WI38 (cell line): ENCODE results near the gene LRBA.
A peak's percentile ranks its signal among the peaks of the same experiment; 100 is the strongest.
"Not testable (repeated sequence)": the region's sequence is repeated elsewhere in the genome, so short reads cannot be mapped to it uniquely, and the experiment has no call there.

Experiments used
- H3K4me3 ChIP-seq: 2 replicates; pipeline ENCODE4 v1.5.1; 2011; ENCODE audit warnings: low read depth, mild to moderate bottlenecking, control low read depth, low read length
- TF ChIP-seq, protein P1 (sequence below): IDR thresholded peaks from 2 replicates; pipeline ENCODE4 v1.5.1; 2012; ENCODE audit warnings: low read depth, mild to moderate bottlenecking, control low read depth, low read length

Gene LRBA

DNA sequence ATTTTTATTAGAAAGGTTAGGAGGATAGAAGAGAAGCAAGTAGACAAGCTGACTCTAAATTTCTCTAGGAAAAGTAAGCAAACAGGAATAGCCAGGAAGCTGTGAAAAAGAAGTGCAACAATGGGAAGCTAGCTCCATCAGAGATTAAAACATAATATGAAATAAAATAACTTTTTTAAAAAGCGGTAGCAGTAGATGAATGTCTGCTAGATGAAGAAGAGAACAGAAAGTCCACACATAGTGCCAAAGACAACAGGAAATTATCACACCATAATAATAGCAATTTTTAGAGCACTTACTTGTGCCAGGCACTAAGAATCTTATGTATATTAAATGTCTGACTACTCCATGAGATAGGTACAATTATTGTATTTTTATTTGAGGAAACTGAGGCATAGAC is 53.5 kb downstream of the LRBA start:
- TF ChIP-seq, protein P1, sequence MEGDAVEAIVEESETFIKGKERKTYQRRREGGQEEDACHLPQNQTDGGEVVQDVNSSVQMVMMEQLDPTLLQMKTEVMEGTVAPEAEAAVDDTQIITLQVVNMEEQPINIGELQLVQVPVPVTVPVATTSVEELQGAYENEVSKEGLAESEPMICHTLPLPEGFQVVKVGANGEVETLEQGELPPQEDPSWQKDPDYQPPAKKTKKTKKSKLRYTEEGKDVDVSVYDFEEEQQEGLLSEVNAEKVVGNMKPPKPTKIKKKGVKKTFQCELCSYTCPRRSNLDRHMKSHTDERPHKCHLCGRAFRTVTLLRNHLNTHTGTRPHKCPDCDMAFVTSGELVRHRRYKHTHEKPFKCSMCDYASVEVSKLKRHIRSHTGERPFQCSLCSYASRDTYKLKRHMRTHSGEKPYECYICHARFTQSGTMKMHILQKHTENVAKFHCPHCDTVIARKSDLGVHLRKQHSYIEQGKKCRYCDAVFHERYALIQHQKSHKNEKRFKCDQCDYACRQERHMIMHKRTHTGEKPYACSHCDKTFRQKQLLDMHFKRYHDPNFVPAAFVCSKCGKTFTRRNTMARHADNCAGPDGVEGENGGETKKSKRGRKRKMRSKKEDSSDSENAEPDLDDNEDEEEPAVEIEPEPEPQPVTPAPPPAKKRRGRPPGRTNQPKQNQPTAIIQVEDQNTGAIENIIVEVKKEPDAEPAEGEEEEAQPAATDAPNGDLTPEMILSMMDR = no peak
- no peak overlapping the region for H3K4me3 ChIP-seq

DNA sequence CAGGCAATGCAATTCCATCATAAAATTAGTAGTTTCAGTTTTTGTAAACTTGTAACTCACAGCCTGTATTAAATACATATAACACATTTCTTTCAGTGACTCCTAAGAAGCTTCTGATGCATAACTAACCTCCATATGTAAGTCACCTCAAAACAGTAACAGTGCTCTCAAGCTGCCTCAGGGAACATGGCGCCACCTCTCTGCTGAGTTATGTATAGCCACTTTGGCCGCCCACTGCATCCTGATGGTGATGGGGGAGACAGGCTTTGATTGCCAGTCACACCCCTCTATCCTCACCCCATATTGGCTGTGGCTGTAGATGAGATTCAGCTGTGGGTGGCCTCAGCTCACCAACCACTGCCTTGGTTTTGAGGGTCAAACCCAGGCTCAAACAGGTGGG is 54.3 kb downstream of the LRBA start:
- TF ChIP-seq, protein P1 = peak; percentile 67
- H3K4me3 ChIP-seq = no peak overlapping the region

DNA sequence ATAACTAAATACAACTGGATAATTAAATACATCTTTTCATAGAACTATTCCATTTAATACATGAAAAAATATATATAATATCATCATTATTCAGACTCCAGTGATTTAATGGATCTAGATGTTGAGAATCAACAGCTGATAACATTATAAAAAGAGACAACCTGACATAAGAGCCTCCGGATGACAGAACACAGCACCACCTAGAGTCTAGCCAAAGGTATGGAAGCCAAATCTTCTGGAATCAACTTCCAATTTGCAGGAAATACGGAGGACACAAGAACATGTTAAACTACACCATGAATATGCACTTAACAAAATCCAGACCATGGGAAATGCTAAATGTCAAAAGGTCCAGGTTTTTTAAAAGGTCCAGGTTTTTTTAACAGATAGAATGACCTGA is 55.0 kb downstream of the LRBA start:
- TF ChIP-seq, protein P1 = peak; percentile 44; the same call in 1 of the 2 replicates
- no peak overlapping the region for H3K4me3 ChIP-seq

DNA sequence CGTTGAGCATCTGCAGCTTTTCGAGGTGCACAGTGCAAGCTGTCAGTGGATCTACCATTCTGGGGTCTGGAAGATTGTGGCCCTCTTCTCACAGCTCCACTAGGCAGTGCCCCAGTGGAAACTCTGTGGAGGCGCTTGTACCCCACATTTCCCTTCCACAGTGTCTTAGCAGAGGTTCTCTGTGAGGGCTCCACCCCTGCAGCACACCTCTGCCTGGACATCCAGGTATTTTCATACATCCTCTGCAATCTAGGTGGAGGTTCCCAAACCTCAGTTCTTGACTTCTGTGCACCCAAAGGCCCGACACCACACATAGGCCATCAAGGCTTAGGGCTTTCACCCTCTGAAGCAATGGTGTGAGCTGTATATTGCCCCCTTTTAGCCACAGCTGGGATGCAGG is 57.1 kb downstream of the LRBA start:
- H3K4me3 ChIP-seq = not testable (repeated sequence)

DNA sequence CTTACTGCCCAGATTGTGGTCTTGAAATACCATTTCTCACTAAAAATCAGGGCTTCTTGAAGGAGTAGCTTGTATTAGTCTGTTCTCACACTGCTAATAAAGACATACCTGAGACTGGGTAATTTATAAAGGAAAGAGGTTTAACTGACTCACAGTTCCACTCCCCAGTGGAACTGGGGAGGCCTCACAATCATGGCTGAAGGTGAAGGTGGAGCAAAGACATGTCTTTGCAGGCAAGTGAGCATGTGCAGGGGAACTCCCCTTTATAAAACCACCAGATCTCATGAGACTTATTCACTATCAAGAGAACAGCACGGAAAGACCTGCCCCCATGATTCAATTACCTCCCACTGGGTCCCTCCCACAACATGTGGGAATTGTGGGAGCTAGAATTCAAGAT is 58.0 kb downstream of the LRBA start:
- not testable (repeated sequence) for H3K4me3 ChIP-seq

DNA sequence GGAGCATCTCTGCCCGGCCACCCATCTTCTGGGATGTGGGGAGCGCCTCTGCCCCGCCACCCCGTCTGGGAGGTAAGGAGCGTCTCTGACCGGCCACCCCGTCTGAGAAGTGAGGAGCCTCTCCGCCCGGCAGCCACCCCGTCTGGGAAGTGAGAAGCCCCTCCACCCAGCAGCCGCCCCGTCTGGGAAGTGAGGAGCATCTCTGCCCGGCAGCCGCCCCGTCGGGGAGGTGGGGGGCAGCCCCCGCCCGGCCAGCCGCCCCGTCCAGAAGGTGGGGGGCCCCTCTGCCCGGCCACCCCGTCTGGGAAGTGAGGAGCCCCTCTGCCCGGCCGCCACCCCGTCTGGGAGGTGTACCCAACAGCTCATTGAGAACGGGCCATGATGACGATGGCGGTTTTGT is 61.2 kb downstream of the LRBA start:
- H3K4me3 ChIP-seq = not testable (repeated sequence)

DNA sequence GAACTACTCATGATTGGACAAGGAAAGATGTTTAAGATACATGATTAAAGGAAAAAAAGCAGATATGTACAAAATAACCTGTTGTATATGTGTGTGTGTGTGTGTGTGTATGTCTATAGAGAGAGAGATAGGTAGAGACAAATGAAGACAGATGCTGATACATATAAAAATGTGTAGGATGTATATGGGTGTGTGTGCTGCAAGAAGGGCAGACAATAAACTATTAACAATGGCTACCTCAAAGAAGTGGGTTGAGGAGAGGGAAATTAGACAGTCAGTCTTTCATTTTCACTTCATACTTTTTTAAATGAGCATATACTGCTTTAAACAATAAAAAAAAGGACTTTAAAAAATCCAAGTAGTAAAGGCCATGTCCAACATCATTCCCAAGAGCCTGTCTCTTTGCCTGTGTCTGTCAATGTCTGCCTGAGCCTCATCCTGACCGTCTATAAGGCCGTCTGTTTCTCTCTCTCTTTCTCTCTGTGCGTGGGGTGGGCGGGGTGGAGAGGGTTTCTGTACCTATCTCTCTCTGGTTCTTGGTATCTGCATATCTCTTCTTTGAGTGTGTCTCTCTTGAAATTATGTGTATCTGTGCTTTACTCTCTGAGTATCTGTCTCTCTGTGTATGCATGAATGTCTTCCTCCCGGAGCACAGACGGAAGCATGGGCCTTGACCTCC is 62.8 kb downstream of the LRBA start:
- no peak overlapping the region for H3K4me3 ChIP-seq
- TF ChIP-seq, protein P1 = no peak

DNA sequence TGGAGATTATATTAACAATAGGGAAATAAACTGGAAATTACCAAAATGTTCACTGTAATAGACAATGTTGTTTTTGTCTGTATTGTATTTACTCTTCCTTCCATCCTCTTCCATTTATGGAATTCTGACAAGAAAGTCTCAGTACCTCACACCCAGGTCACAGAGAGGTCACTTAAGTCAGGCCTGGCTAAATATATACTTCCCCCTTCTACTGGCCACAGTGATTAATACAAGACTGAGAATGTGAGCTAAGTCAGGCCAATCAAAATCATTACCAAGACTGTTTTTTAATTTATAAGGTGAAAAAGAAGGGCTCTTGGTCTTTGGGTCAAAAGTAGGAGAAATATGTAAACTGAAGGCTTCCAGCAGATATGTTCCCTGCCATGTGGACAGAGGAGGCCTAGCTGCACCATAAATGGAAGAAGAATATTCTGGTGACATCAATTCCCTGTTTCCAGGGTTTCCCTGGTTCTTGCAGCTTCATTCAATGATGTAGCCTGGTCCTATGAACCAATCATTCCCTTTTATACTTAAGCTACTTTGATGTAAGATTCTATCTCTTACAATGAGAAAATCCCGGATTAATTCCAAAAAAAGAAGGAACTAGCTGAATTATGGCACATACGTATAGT is 64.3 kb downstream of the LRBA start:
- TF ChIP-seq, protein P1 = no peak

DNA sequence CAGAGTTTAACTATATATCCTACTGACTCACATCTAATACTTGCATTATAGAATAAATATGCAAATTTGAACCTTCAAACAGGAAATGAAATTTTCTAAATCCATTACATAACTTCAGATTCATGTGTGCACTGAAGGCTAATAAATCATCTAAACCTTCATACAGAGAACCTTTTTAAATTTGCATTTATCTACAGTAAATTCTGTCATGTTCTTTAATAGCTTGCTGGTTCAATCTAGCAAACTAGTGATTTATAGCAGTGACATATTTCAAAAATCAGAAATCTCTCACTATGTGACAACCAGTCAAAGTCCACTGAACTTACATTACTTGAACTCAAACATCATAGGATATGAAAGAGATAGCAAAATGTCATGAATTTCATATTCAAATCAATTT is 65.1 kb downstream of the LRBA start:
- H3K4me3 ChIP-seq = no peak overlapping the region
- TF ChIP-seq, protein P1 = no peak

More for the DNA sequence above, 64.3 kb downstream of the LRBA start:
- no peak overlapping the region for H3K4me3 ChIP-seq
